Measurements from ENCODE around the gene IL15RA. TPM values are rescaled to one million over a fixed set of nuclear protein-coding genes. Genes with fewer than 3 reads are reported as not detected.
A peak's percentile ranks its signal among the peaks of the same experiment; 100 is the strongest.

Gene IL15RA
- total and polyA plus RNA-seq, 7 experiments from 2014 or later = 2.9 to 24.9 (median 5.6) TPM

- peaks cover 0 to 14% (median 0%) of the 10 kb centered on the region in 7 donors for H3K4me1 Mint-ChIP-seq
- Histone ChIP-seq H3K27me3 (ENCODE audit: control insufficient read depth in 2 of 2, insufficient read depth in 2 of 2, low read length in 2 of 2) (peaks cover 0 to 4% of the 10 kb centered on the region in 2 donors), H3K36me3 (ENCODE audit: control insufficient read depth in 2 of 3, insufficient read depth in 3 of 3, low read length in 3 of 3) (no peaks in the 10 kb centered on the region), H3K4me1 (ENCODE audit: control insufficient read depth in 2 of 2, insufficient read depth in 2 of 2, low read length in 2 of 2) (no peaks in the 10 kb centered on the region), H3K27ac (ENCODE audit: low read depth, low read length) (no peak overlapping the region), H3K9me3 (ENCODE audit: control insufficient read depth in 2 of 3, low read length in 3 of 3) (peaks cover 0 to 10% (median 0%) of the 10 kb centered on the region in 3 experiments), H3K4me3 (ENCODE audit: low read length) (no peak overlapping the region)
- peaks cover 5 to 25% (median 11%) of the 10 kb centered on the region in 11 donors for H3K9me3 Mint-ChIP-seq
- H3K4me3 Mint-ChIP-seq = no peak overlapping the region
- ChIA-PET POLR2A (no interaction called here), CTCF (no interaction called here)
- peaks cover 0 to 18% (median 11%) of the 10 kb centered on the region in 5 donors for H3K36me3 Mint-ChIP-seq
- H3K27me3 Mint-ChIP-seq = peaks cover 0 to 15% (median 5%) of the 10 kb centered on the region in 5 donors
- no peak for ATAC-seq
- H3K27ac Mint-ChIP-seq = peak overlapping the region in 1 of 9 donors; percentile 68
- intact Hi-C loops (cut with micrococcal nuclease) = no loop called here
- no peak for DNase-seq
Measured at GRCh38 chr10:5988336-5988920, 11.1 kb upstream of the IL15RA start.

- peaks cover 0 to 10% (median 0%) of the 10 kb centered on the region in 3 experiments for H3K9me3 ChIP-seq (ENCODE audit: control insufficient read depth in 2 of 3, low read length in 3 of 3)
- peaks cover 0 to 16% (median 11%) of the 10 kb centered on the region in 5 donors for H3K36me3 Mint-ChIP-seq
- peaks cover 4 to 18% (median 10%) of the 10 kb centered on the region in 11 donors for H3K9me3 Mint-ChIP-seq
- intact Hi-C loops (cut with micrococcal nuclease) = no loop called here
- no peaks in the 10 kb centered on the region for H3K36me3 ChIP-seq (ENCODE audit: control insufficient read depth in 2 of 3, insufficient read depth in 3 of 3, low read length in 3 of 3)
- CTCF ChIA-PET = no interaction called here
- H3K4me1 ChIP-seq (ENCODE audit: control insufficient read depth in 2 of 2, insufficient read depth in 2 of 2, low read length in 2 of 2) = no peaks in the 10 kb centered on the region
- H3K4me3 ChIP-seq (ENCODE audit: low read length) = no peak overlapping the region
- peak overlapping the region in 1 of 9 donors; percentile 68 for H3K27ac Mint-ChIP-seq
- POLR2A ChIA-PET = interaction anchor here (0.7 kb wide), 1 partner anchor 68 kb away, joined by 3 read pairs; no protein-coding TSS in a partner anchor
- DNase-seq (no peak), ATAC-seq (no peak)
- H3K27me3 ChIP-seq (ENCODE audit: control insufficient read depth in 2 of 2, insufficient read depth in 2 of 2, low read length in 2 of 2) = no peaks in the 10 kb centered on the region
- no peak overlapping the region for H3K27ac ChIP-seq (ENCODE audit: low read depth, low read length)
- peaks cover 0 to 12% (median 3%) of the 10 kb centered on the region in 5 donors for H3K27me3 Mint-ChIP-seq
- peaks cover 0 to 14% (median 0%) of the 10 kb centered on the region in 7 donors for H3K4me1 Mint-ChIP-seq
- peak overlapping the region in 1 of 10 donors; percentile 42 for H3K4me3 Mint-ChIP-seq
Measured at GRCh38 chr10:5987747-5988146, 10.4 kb upstream of the IL15RA start.

GRCh38 chr10:5985029-5985428, 7.7 kb upstream of the IL15RA start:
- Histone ChIP-seq H3K4me1 (ENCODE audit: control insufficient read depth in 2 of 2, insufficient read depth in 2 of 2, low read length in 2 of 2) (no peaks in the 10 kb centered on the region), H3K27ac (ENCODE audit: low read depth, low read length) (no peak overlapping the region), H3K4me3 (ENCODE audit: low read length) (no peak overlapping the region), H3K36me3 (ENCODE audit: control insufficient read depth in 2 of 3, insufficient read depth in 3 of 3, low read length in 3 of 3) (no peaks in the 10 kb centered on the region), H3K9me3 (ENCODE audit: control insufficient read depth in 2 of 3, low read length in 3 of 3) (no peaks in the 10 kb centered on the region), H3K27me3 (ENCODE audit: control insufficient read depth in 2 of 2, insufficient read depth in 2 of 2, low read length in 2 of 2) (no peaks in the 10 kb centered on the region)
- Mint-ChIP-seq H3K27ac (no peak overlapping the region), H3K4me1 (peaks cover 0 to 15% (median 0%) of the 10 kb centered on the region in 7 donors), H3K4me3 (no peak overlapping the region), H3K36me3 (peaks cover 0 to 1% (median 0%) of the 10 kb centered on the region in 5 donors), H3K27me3 (peaks cover 0 to 21% (median 3%) of the 10 kb centered on the region in 5 donors), H3K9me3 (no peaks in the 10 kb centered on the region)
- intact Hi-C loops (cut with micrococcal nuclease) = no loop called here
- DNase-seq (no peak), ATAC-seq (no peak)
- CTCF ChIA-PET = no interaction called here
- POLR2A ChIA-PET = interaction anchor here (0.6 to 1.4 kb wide), 2 partner anchors 9 to 420 kb away, joined by 4 read pairs; no protein-coding TSS in a partner anchor

- H3K4me3 Mint-ChIP-seq = no peak overlapping the region
Measured at GRCh38 chr10:5983774-5984173, 6.4 kb upstream of the IL15RA start.

GRCh38 chr10:5981529-5981928, 4.2 kb upstream of the IL15RA start:
- DNase-seq = no peak
- Histone ChIP-seq H3K4me1 (ENCODE audit: control insufficient read depth in 2 of 2, insufficient read depth in 2 of 2, low read length in 2 of 2) (peaks cover 0 to 6% of the 10 kb centered on the region in 2 donors), H3K9me3 (ENCODE audit: control insufficient read depth in 2 of 3, low read length in 3 of 3) (no peaks in the 10 kb centered on the region), H3K36me3 (ENCODE audit: control insufficient read depth in 2 of 3, insufficient read depth in 3 of 3, low read length in 3 of 3) (peaks cover 0 to 4% (median 0%) of the 10 kb centered on the region in 3 experiments), H3K27me3 (ENCODE audit: control insufficient read depth in 2 of 2, insufficient read depth in 2 of 2, low read length in 2 of 2) (no peaks in the 10 kb centered on the region), H3K4me3 (ENCODE audit: low read length) (no peak overlapping the region), H3K27ac (ENCODE audit: low read depth, low read length) (no peak overlapping the region)
- ChIA-PET POLR2A (no interaction called here), CTCF (interaction anchor here (0.6 kb wide), 1 partner anchor 243 kb away, joined by 3 read pairs; no protein-coding TSS in a partner anchor)
- H3K4me1 Mint-ChIP-seq = peaks cover under 1 to 9% (median 5%) of the 10 kb centered on the region in 7 donors
- H3K36me3 Mint-ChIP-seq = peaks cover 0 to 2% (median 0%) of the 10 kb centered on the region in 5 donors
- intact Hi-C loops (cut with micrococcal nuclease) = no loop called here
- H3K27me3 Mint-ChIP-seq = peaks cover 0 to 28% (median 3%) of the 10 kb centered on the region in 5 donors
- ATAC-seq = no peak
- H3K4me3 Mint-ChIP-seq = no peak overlapping the region
- H3K9me3 Mint-ChIP-seq = no peaks in the 10 kb centered on the region
- H3K27ac Mint-ChIP-seq = no peak overlapping the region

More at GRCh38 chr10:5983774-5984173, 6.4 kb upstream of the IL15RA start:
- Histone ChIP-seq H3K27me3 (ENCODE audit: control insufficient read depth in 2 of 2, insufficient read depth in 2 of 2, low read length in 2 of 2) (no peaks in the 10 kb centered on the region), H3K4me3 (ENCODE audit: low read length) (no peak overlapping the region), H3K27ac (ENCODE audit: low read depth, low read length) (no peak overlapping the region), H3K36me3 (ENCODE audit: control insufficient read depth in 2 of 3, insufficient read depth in 3 of 3, low read length in 3 of 3) (no peaks in the 10 kb centered on the region), H3K4me1 (ENCODE audit: control insufficient read depth in 2 of 2, insufficient read depth in 2 of 2, low read length in 2 of 2) (no peaks in the 10 kb centered on the region), H3K9me3 (ENCODE audit: control insufficient read depth in 2 of 3, low read length in 3 of 3) (no peaks in the 10 kb centered on the region)
- H3K4me1 Mint-ChIP-seq = peaks cover 0 to 15% (median 0%) of the 10 kb centered on the region in 7 donors
- ChIA-PET POLR2A (no interaction called here), CTCF (no interaction called here)
- H3K9me3 Mint-ChIP-seq = no peaks in the 10 kb centered on the region
- H3K27ac Mint-ChIP-seq = no peak overlapping the region
- DNase-seq (no peak), ATAC-seq (no peak)
- H3K36me3 Mint-ChIP-seq = peaks cover 0 to 4% (median 0%) of the 10 kb centered on the region in 5 donors
- peaks cover 0 to 25% (median 3%) of the 10 kb centered on the region in 5 donors for H3K27me3 Mint-ChIP-seq
- intact Hi-C loops (cut with micrococcal nuclease) = no loop called here

- Mint-ChIP-seq H3K27ac (peak overlapping the region; percentile 65 to 93 (median 87)), H3K4me1 (peaks cover 12 to 33% (median 21%) of the 10 kb centered on the region in 7 donors), H3K4me3 (peak overlapping the region; percentile 86 to 97 (median 95)), H3K27me3 (peaks cover 0 to 21% (median 0%) of the 10 kb centered on the region in 5 donors), H3K36me3 (peaks cover 0 to 10% (median 0%) of the 10 kb centered on the region in 5 donors), H3K9me3 (no peaks in the 10 kb centered on the region)
- CTCF ChIA-PET = interaction anchor here (1.2 kb wide), 1 partner anchor 36 kb away, joined by 3 read pairs; no protein-coding TSS in a partner anchor
- intact Hi-C loops (cut with micrococcal nuclease) = loop anchor here (5.0 to 10.0 kb wide), 7 partner anchors 34 to 1153 kb away; partner anchors contain the start of genes GDI2 (in 2 of the 2), AKR1E2 (in 1 of the 2) and PFKFB3 (in 1 of the 2)
- ATAC-seq (no peak), DNase-seq (no peak)
- Histone ChIP-seq H3K9me3 (ENCODE audit: control insufficient read depth in 2 of 3, low read length in 3 of 3) (no peaks in the 10 kb centered on the region), H3K27ac (ENCODE audit: low read depth, low read length) (peak overlapping the region; percentile 74), H3K27me3 (ENCODE audit: control insufficient read depth in 2 of 2, insufficient read depth in 2 of 2, low read length in 2 of 2) (no peaks in the 10 kb centered on the region), H3K4me3 (ENCODE audit: low read length) (peak overlapping the region; percentile 97), H3K4me1 (ENCODE audit: control insufficient read depth in 2 of 2, insufficient read depth in 2 of 2, low read length in 2 of 2) (peaks cover 0 to 6% of the 10 kb centered on the region in 2 donors), H3K36me3 (ENCODE audit: control insufficient read depth in 2 of 3, insufficient read depth in 3 of 3, low read length in 3 of 3) (peaks cover 0 to 4% (median 0%) of the 10 kb centered on the region in 3 experiments)
- POLR2A ChIA-PET = interaction anchor here (0.8 kb wide), 1 partner anchor 94 kb away, joined by 3 read pairs; no protein-coding TSS in a partner anchor
Measured at GRCh38 chr10:5978230-5978489, 817 bp upstream of the IL15RA start.
